GM20000 (cell line): ENCODE results near the gene GRID1.
A peak's percentile ranks its signal among the peaks of the same experiment; 100 is the strongest.

Experiments used
- DNase-seq: peaks from one replicate; pipeline ENCODE4 v3.0.0; 2012; ENCODE audit warnings: low spot score
- CTCF ChIP-seq: IDR thresholded peaks from 2 replicates; pipeline ENCODE4 v1.5.1; 2012; ENCODE audit warnings: mild to moderate bottlenecking, control low read depth; ENCODE audit errors: extremely low read depth, missing control alignments

GRID1 gene

GRCh38 chr10:86366033-86366901 is at the start of gene GRID1:
TSS of gene GRID1 (minus strand) at chr10:86366795.
- TF ChIP-seq CTCF = no peak
- DNase-seq = peak; percentile 83

- no peak for DNase-seq
- no peak for TF ChIP-seq CTCF
Observed at GRCh38 chr10:86415583-86415982, 49.0 kb upstream of the GRID1 start.

- TF ChIP-seq CTCF = no peak
- DNase-seq = no peak
Observed at GRCh38 chr10:86415116-86415515, 48.5 kb upstream of the GRID1 start.

- DNase-seq = peak; percentile 67
Observed at GRCh38 chr10:86413046-86413728, 46.6 kb upstream of the GRID1 start.

GRCh38 chr10:86411852-86412560 is 45.4 kb upstream of the GRID1 start:
- no peak for TF ChIP-seq CTCF
- DNase-seq = no peak

More at GRCh38 chr10:86413046-86413728, 46.6 kb upstream of the GRID1 start:
- TF ChIP-seq CTCF = no peak

- no peak for TF ChIP-seq CTCF
- peak; percentile 54 for DNase-seq
Observed at GRCh38 chr10:86411281-86411841, 44.8 kb upstream of the GRID1 start.
